A549 (cell line): ENCODE measurements around the gene DCAF5. TPM values are rescaled to one million over a fixed set of nuclear protein-coding genes. Genes with fewer than 3 reads are reported as not detected.
"Not testable (repeated sequence)": the region's sequence is repeated elsewhere in the genome, so short reads cannot be mapped to it uniquely, and the experiment has no call there.

Experiments
- ATAC-seq, 2 experiments: fragments of 200-7000 bp in 1 of 2; fragments of >200 bp in 1 of 2; cut with Nextera tagmentation in 1 of 2; cut with Tn5 transposase in 1 of 2; 3 replicates each; pipeline versions ENCODE4 v1.8.0 to v1.9.1; 2018 to 2020; ENCODE audit warnings: mild to moderate bottlenecking in 1 of 2, moderate library complexity in 1 of 2
- CTCF ChIA-PET: fragments of 300-600 bp; sonication (Branson Sonifier 250); formaldehyde crosslinking; extraction: SDS; loops from one replicate; lab custom pipeline; 2021; ENCODE audit warnings: antibody characterized with exemption, inconsistent platforms; lab: Yijun Ruan, JAX
- POLR2A ChIA-PET: fragments of 350-600 bp; formaldehyde crosslinking; extraction: SDS; loops from one replicate; lab custom pipeline; 2021; ENCODE audit warnings: antibody characterized with exemption, inconsistent platforms; lab: Yijun Ruan, JAX
- DNase-seq, 2 experiments: peaks; one replicate each; pipeline versions ENCODE4 v3.0.0 to v3.0.0-alpha.2; 2011 to 2016; ENCODE audit warnings: low read depth in 1 of 2, low spot score in 1 of 2
- FAIRE-seq: peaks from 2 replicates; lab custom pipeline; 2011; peaks lifted over from hg19 to GRCh38; lab: Jason Lieb, UNC
- H3K27ac ChIP-seq, 2 experiments: fragments of >200 bp; sonication (Bioruptor Twin); formaldehyde crosslinking; 3 replicates each; pipeline ENCODE4 v1.5.1; 2016 to 2017
- H3K4me1 ChIP-seq: fragments of >200 bp; sonication (Bioruptor Twin); formaldehyde crosslinking; 3 replicates; pipeline ENCODE4 v1.6.1; 2016
- H3K4me2 ChIP-seq: fragments of >200 bp; sonication (Bioruptor Twin); formaldehyde crosslinking; 3 replicates; pipeline ENCODE4 v1.6.1; 2016
- H3K4me3 ChIP-seq: fragments of >200 bp; sonication (Bioruptor Twin); formaldehyde crosslinking; 3 replicates; pipeline ENCODE4 v1.5.1; 2016
- H3K9me3 ChIP-seq: fragments of >200 bp; sonication (Bioruptor Twin); formaldehyde crosslinking; 3 replicates; pipeline ENCODE4 v1.6.1; 2016
- CBX8 ChIP-seq: fragments of 200-600 bp; sonication (generic); IDR thresholded peaks from 2 replicates; pipeline ENCODE4 v1.6.1; 2016
- CHD2 ChIP-seq: fragments of 150-350 bp; IDR thresholded peaks from 2 replicates; pipeline ENCODE4 v1.6.1; 2014; ENCODE audit warnings: low read length; ENCODE audit not compliant: partially characterized antibody
- EP300 ChIP-seq, 2 experiments: fragments of >200 bp; sonication (Bioruptor Twin); formaldehyde crosslinking; IDR thresholded peaks; 2 replicates in 1 of 2; 3 replicates in 1 of 2; pipeline ENCODE4 v1.6.1; 2016 to 2017
- FOSB ChIP-seq: fragments of 250-450 bp; sonication (Bioruptor Pico); IDR thresholded peaks from 2 replicates; pipeline ENCODE4 v1.5.0; 2020; ENCODE audit warnings: mild to moderate bottlenecking, moderate library complexity
- FOSL2 ChIP-seq, 2 experiments: fragments of 450-650 bp in 1 of 2; fragments of >200 bp in 1 of 2; sonication (Bioruptor Twin) in 1 of 2; formaldehyde crosslinking; IDR thresholded peaks; 2 replicates each; pipeline versions ENCODE4 v1.5.0 to v1.6.1; 2016 to 2020; ENCODE audit warnings: mild to moderate bottlenecking in 1 of 2, moderate library complexity in 1 of 2
- FOXS1 ChIP-seq: fragments of 250-450 bp; sonication (Bioruptor Pico); IDR thresholded peaks from 2 replicates; pipeline ENCODE4 v1.5.0; 2020; ENCODE audit warnings: mild to moderate bottlenecking, moderate library complexity
- HEYL ChIP-seq: fragments of 250-450 bp; sonication (Bioruptor Pico); IDR thresholded peaks from 2 replicates; pipeline ENCODE4 v1.8.0; 2021; ENCODE audit warnings: mild to moderate bottlenecking, moderate library complexity
- HMGXB4 ChIP-seq: fragments of 250-450 bp; sonication (Bioruptor Pico); IDR thresholded peaks from 2 replicates; pipeline ENCODE4 v1.5.0; 2021; ENCODE audit warnings: mild to moderate bottlenecking, moderate library complexity, borderline replicate concordance
- JUNB ChIP-seq: fragments of >200 bp; sonication (Bioruptor Twin); formaldehyde crosslinking; IDR thresholded peaks from 2 replicates; pipeline ENCODE4 v1.6.1; 2016
- MAX ChIP-seq: IDR thresholded peaks from 2 replicates; pipeline ENCODE4 v1.6.1; 2012
- MYC ChIP-seq: IDR thresholded peaks from 2 replicates; pipeline ENCODE4 v1.6.1; 2012; ENCODE audit warnings: mild to moderate bottlenecking, inconsistent platforms, low read length, improper control_type of control experiment, borderline replicate concordance
- RNF2 ChIP-seq: fragments of 200-600 bp; sonication (generic); IDR thresholded peaks from 2 replicates; pipeline ENCODE4 v1.6.1; 2016; ENCODE audit warnings: low read depth, mild to moderate bottlenecking, antibody characterized with exemption, moderate library complexity, borderline replicate concordance
- SREBF2 ChIP-seq: fragments of 450-650 bp; IDR thresholded peaks from 2 replicates; pipeline ENCODE4 v1.6.1; 2014; ENCODE audit warnings: mild to moderate bottlenecking, moderate library complexity
- ZC3H11A ChIP-seq: fragments of 450-650 bp; IDR thresholded peaks from 2 replicates; pipeline ENCODE4 v1.6.1; 2014; ENCODE audit warnings: antibody characterized with exemption, mild to moderate bottlenecking
- WGBS: methylation state at CpG from one replicate; pipeline ENCODE4 v1.1.6; 2017; ENCODE audit errors: missing lambda C conversion rate; 5-methylcytosine and 5-hydroxymethylcytosine counted together
- polyA plus RNA-seq, 4 experiments: library from polyadenylated mRNA; depleted of rRNA in 3 of 4; stranded (reverse); fragments of >200 nt; fragmentation: RNase III in 1 of 4; extraction: RNeasy Plus Mini Kit Qiagen cat#74134 plus additional on column Dnase treatment in 1 of 4; gene quantifications; 2 replicates in 3 of 4; 3 replicates in 1 of 4; pipeline ENCODE4 v1.2.3, GENCODE V29; 2011 to 2017

Gene DCAF5
- polyA plus RNA-seq, 2 of the 4 experiments (the other 2 are of a cell fraction) = 14.3 to 23.7 TPM

- Histone ChIP-seq H3K4me3 (no peak overlapping the region), H3K4me1 (no peaks in the 10 kb centered on the region), H3K4me2 (no peak overlapping the region), H3K27ac (no peak overlapping the region), H3K9me3 (no peaks in the 10 kb centered on the region)
- FAIRE-seq = no peak
- CTCF ChIA-PET = interaction anchor here (1.6 to 1.9 kb wide), 2 partner anchors 19 to 20 kb away, joined by 4 to 7 read pairs; no protein-coding TSS in a partner anchor
- POLR2A ChIA-PET = no interaction called here
- 39% methylated on average over 1 of the region's 1 CpG for WGBS
- ATAC-seq = no peak
- TF ChIP-seq FOSB (CRISPR knock-in tag) (no peak), FOSL2 (IDR thresholded peaks at IDR 0.05) (no peak), FOSL2 (CRISPR knock-in tag; IDR thresholded peaks at IDR 0.05) (0 out of 2 replicates have a peak, but pooled peaks have one; percentile 19), HMGXB4 (CRISPR knock-in tag) (no peak), MAX (no peak)
- no peak for DNase-seq
Measured at GRCh38 chr14:69170839-69171238, 17.9 kb upstream of the DCAF5 start.

GRCh38 chr14:69165787-69166186, 12.9 kb upstream of the DCAF5 start:
- ATAC-seq, H3K4me3 ChIP-seq, FAIRE-seq, H3K4me1 ChIP-seq, H3K4me2 ChIP-seq, H3K27ac ChIP-seq, DNase-seq: not testable (repeated sequence)
- H3K9me3 ChIP-seq = peaks cover 12% of the 10 kb centered on the region; the same call in 1 of the 3 replicates
- ChIA-PET CTCF (interaction anchor here (0.6 to 1.3 kb wide), 2 partner anchors 12 to 38 kb away, joined by 4 read pairs; no protein-coding TSS in a partner anchor), POLR2A (interaction anchor here (0.6 kb wide), 1 partner anchor 1349 kb away, joined by 3 read pairs; no protein-coding TSS in a partner anchor)
- 27% methylated on average over 2 of the region's 2 CpGs for WGBS

GRCh38 chr14:69161590-69161989, 8.7 kb upstream of the DCAF5 start:
- FAIRE-seq = peak; percentile 54
- no peak for TF ChIP-seq JUNB
- DNase-seq = no peak
- 0% methylated on average over 1 of the region's 1 CpG for whole genome bisulfite sequencing
- CTCF ChIA-PET = interaction anchor here (0.9 kb wide), 1 partner anchor 32 kb away, joined by 3 read pairs; no protein-coding TSS in a partner anchor
- Histone ChIP-seq H3K4me1 (no peaks in the 10 kb centered on the region), H3K9me3 (peaks cover 13% of the 10 kb centered on the region; the same call in 1 of the 3 replicates), H3K4me2 (no peak overlapping the region), H3K27ac (no peak overlapping the region), H3K4me3 (no peak overlapping the region)
- POLR2A ChIA-PET = no interaction called here
- ATAC-seq = no peak

- ChIA-PET CTCF (no interaction called here), POLR2A (no interaction called here)
- FAIRE-seq (no peak), DNase-seq (no peak), ATAC-seq (no peak)
- H3K4me3 ChIP-seq = no peak overlapping the region
- H3K4me1 ChIP-seq = peaks cover 16% of the 10 kb centered on the region
- no peak overlapping the region for H3K4me2 ChIP-seq
- H3K9me3 ChIP-seq = 0 out of 3 replicates have a peak, but pooled peaks cover 2% of the 10 kb centered on the region
- TF ChIP-seq CHD2 = no peak
- no peak for TF ChIP-seq EP300 (IDR thresholded peaks at IDR 0.05)
- no peak for TF ChIP-seq FOXS1 (CRISPR knock-in tag)
- no peak for TF ChIP-seq MYC
- no peak for TF ChIP-seq SREBF2
- no peak for TF ChIP-seq CBX8
- no peak for TF ChIP-seq FOSB (CRISPR knock-in tag)
- no peak for TF ChIP-seq RNF2
- TF ChIP-seq HEYL (CRISPR knock-in tag) = no peak
- no peak for TF ChIP-seq JUNB
- no peak for TF ChIP-seq ZC3H11A
- H3K27ac ChIP-seq = no peak overlapping the region
Measured at GRCh38 chr14:69156224-69156623, 3.3 kb upstream of the DCAF5 start.
